ENCODE measurements around the gene PHLDA1.
"Not testable (repeated sequence)": the region's sequence is repeated elsewhere in the genome, so short reads cannot be mapped to it uniquely, and the experiment has no call there.

The PHLDA1 gene

GRCh38 chr12:75984577-75985182 is 46.9 kb downstream of the PHLDA1 start:
- no peak for DNase-seq

GRCh38 chr12:75983851-75984250 is 47.7 kb downstream of the PHLDA1 start:
- not testable (repeated sequence) for DNase-seq

GRCh38 chr12:75982979-75983660 is 48.5 kb downstream of the PHLDA1 start:
- no peak for DNase-seq

GRCh38 chr12:75982169-75982564 is 49.4 kb downstream of the PHLDA1 start:
- no peak for DNase-seq

GRCh38 chr12:75981247-75982168 is 50.1 kb downstream of the PHLDA1 start:
- DNase-seq = no peak

GRCh38 chr12:75979181-75979580 is 52.4 kb downstream of the PHLDA1 start:
- DNase-seq = no peak

- no peak for DNase-seq
These were observed 52.9 kb downstream of the PHLDA1 start for GRCh38 chr12:75978677-75979076.

- DNase-seq = no peak
These were observed 53.5 kb downstream of the PHLDA1 start for GRCh38 chr12:75977952-75978671.

GRCh38 chr12:75977590-75977951 is 54.0 kb downstream of the PHLDA1 start:
- DNase-seq = no peak

- no peak for DNase-seq
These were observed 54.7 kb downstream of the PHLDA1 start for GRCh38 chr12:75976913-75977312.

- no peak for DNase-seq
These were observed 55.5 kb downstream of the PHLDA1 start for GRCh38 chr12:75976113-75976512.

- no peak for DNase-seq
These were observed 55.9 kb downstream of the PHLDA1 start for GRCh38 chr12:75975702-75976101.

Data from NCI-H1694 (cell line).